ENCODE results near the gene FXN.

The FXN gene

DNA sequence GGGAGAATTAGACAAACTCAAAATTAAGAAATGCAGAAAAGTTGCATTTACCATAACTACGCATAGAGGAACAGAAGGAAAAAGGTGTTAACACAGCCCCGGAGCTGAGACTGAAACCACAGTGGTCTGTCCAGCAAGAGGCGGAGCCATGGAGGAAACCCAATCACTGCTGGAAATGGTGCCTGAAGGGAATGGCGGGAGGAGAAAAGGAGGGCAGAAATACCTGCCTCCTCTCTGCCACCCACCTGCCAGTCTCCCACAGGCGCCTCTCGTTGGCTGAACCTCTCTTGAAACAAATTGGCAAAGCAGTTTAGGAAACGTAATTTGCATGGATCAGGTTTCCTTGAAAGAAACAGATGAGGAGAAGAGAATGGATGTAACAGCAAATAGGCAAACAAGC is 11.9 kb upstream of the FXN start:
- no peak overlapping the region for H3K27ac ChIP-seq (ENCODE audit: low read depth, low read length, severe bottlenecking)
- no peaks in the 10 kb centered on the region for H3K36me3 ChIP-seq (ENCODE audit: control insufficient read depth, insufficient read depth, low read length)
- WGBS, 2 experiments (ENCODE audit: insufficient coverage in 2 of 2), result 59 to 83% methylated on average over 4 to 5 of the region's 7 CpGs
- H3K9me3 ChIP-seq (ENCODE audit: control insufficient read depth, low read length), result no peaks in the 10 kb centered on the region
- H3K4me1 ChIP-seq (ENCODE audit: control insufficient read depth, insufficient read depth, low read length, poor library complexity, severe bottlenecking), result no peaks in the 10 kb centered on the region
- no peak overlapping the region for H3K4me3 ChIP-seq (ENCODE audit: extremely low read depth, insufficient read depth, low read length, poor library complexity, severe bottlenecking)

DNA sequence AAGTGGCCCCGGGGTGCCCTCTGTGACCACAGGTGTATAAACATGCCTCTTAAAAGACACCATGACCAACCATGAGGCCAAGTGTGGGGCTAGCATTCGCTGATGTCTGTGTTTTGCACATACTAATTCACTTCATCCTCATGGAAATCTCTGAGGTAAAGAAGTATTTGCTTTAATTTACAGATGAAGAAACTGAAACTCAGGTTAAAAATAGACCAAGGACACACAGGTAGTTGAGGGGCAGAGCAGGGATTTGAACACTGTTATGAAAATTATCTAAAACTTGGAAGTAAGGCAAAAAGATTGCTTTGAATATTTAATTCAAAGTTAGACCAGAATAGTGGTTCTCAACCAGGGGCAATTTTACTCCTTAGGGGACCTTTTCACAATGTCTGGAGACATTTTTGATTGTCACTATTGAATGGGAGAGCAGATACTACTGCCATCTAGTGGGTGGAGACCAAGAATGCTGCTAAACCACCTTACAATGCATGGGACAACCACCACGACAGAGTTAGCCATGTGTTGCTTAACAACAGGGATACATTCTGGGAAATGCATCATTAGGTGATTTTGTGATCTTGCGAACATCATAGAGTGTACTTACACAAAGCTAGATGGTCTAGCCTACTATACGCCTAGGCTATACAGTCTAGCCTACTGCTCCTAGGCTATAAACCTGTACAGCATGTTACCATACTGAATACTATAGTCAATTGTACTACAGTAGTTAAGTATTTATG is 8.0 kb upstream of the FXN start:
- H3K27ac ChIP-seq (ENCODE audit: low read depth, low read length, severe bottlenecking), result no peak overlapping the region
- peaks cover 11% of the 10 kb centered on the region for H3K4me1 ChIP-seq (ENCODE audit: control insufficient read depth, insufficient read depth, low read length, poor library complexity, severe bottlenecking)
- no peaks in the 10 kb centered on the region for H3K36me3 ChIP-seq (ENCODE audit: control insufficient read depth, insufficient read depth, low read length)
- H3K9me3 ChIP-seq (ENCODE audit: control insufficient read depth, low read length), result peaks cover 13% of the 10 kb centered on the region
- WGBS, 2 experiments (ENCODE audit: insufficient coverage in 2 of 2), result 34 to 37% methylated on average over 3 of the region's 5 CpGs
- no peak overlapping the region for H3K4me3 ChIP-seq (ENCODE audit: extremely low read depth, insufficient read depth, low read length, poor library complexity, severe bottlenecking)

DNA sequence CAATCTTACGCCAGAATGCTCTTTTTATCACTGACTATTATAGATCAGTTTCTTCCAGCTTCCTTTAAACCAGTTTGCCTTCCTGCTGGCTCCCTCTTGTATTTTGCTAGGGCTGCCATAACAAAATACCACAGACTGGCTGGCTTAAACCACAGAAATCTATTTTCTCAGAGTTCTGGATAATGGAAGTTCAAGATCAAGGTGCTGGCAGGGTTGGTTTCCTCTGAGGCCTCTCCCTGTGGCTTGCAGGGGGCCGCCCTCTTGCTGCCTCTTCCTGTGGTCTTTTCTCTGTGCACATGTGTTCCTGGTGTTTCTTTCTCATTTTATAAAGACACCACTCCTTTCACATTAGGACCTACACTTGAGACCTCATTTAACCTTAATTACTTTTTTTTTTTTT is 6.8 kb upstream of the FXN start:
- WGBS, 2 experiments (ENCODE audit: insufficient coverage in 2 of 2), result 88 to 100% methylated on average over 1 to 2 of the region's 2 CpGs
- no peak overlapping the region for H3K4me3 ChIP-seq (ENCODE audit: extremely low read depth, insufficient read depth, low read length, poor library complexity, severe bottlenecking)
- H3K36me3 ChIP-seq (ENCODE audit: control insufficient read depth, insufficient read depth, low read length), result no peaks in the 10 kb centered on the region
- peaks cover 11% of the 10 kb centered on the region for H3K4me1 ChIP-seq (ENCODE audit: control insufficient read depth, insufficient read depth, low read length, poor library complexity, severe bottlenecking)
- H3K27ac ChIP-seq (ENCODE audit: low read depth, low read length, severe bottlenecking), result no peak overlapping the region
- H3K9me3 ChIP-seq (ENCODE audit: control insufficient read depth, low read length), result peaks cover 13% of the 10 kb centered on the region

DNA sequence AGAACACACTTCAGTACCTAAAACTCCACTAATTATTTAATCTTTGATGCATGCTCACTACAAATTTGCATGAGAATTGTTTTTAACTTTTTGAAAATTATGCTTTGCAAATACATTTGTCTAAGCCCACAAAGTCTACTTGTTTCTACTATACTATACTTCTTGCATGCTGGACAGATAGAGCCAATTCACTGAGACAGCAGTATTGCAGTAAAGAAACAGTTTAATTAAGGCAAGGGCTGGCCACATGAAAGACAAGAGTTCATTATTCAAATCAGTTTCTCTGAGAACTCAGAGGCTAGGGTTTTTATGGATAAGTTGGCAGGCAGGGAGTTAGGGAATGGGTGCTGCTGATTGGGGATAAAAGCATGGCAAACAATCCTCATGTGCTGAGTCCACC is 6.0 kb upstream of the FXN start:
- peaks cover 13% of the 10 kb centered on the region for H3K9me3 ChIP-seq (ENCODE audit: control insufficient read depth, low read length)
- no peak overlapping the region for H3K27ac ChIP-seq (ENCODE audit: low read depth, low read length, severe bottlenecking)
- no peak overlapping the region for H3K4me3 ChIP-seq (ENCODE audit: extremely low read depth, insufficient read depth, low read length, poor library complexity, severe bottlenecking)
- H3K36me3 ChIP-seq (ENCODE audit: control insufficient read depth, insufficient read depth, low read length), result no peaks in the 10 kb centered on the region
- peaks cover 11% of the 10 kb centered on the region for H3K4me1 ChIP-seq (ENCODE audit: control insufficient read depth, insufficient read depth, low read length, poor library complexity, severe bottlenecking)

DNA sequence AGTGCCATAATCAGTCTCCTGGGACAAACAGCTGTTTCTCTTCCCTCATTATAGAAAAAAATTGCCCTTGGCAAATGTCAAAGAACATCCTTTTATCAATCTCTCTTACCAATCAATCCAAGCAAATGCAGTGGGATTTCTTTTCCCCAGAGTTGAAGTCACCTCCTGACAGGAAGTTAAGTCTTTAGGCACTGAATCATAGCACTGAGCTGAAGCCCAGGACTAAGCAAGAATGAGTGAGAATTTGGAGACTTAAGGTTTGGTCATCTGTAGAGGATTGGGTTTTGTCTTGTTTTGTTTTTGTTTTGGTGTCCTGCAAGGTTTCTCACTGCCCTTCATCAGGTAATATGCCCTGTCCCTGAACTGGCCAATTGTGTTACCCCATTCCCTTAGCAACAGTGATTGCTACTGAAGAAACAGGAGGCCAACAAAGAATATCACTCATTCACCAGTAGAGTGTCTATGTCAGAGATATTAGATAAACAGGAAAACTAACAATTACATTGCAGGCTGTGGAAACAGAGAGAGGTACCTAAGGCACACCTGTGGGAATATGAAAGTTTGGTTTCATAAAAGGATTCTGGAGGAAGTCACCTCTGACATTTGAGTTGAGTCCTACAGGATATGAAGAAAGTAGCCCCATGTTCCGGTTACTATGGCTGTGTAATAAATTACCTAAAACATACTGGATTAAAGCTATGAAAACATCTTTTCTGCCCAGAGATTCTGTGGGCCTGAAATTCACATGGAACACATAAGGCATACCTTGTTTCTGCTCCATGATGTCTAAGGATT is 4.5 kb upstream of the FXN start:
- Histone ChIP-seq H3K36me3 (ENCODE audit: control insufficient read depth, insufficient read depth, low read length) (no peaks in the 10 kb centered on the region), H3K27ac (ENCODE audit: low read depth, low read length, severe bottlenecking) (no peak overlapping the region), H3K4me3 (ENCODE audit: extremely low read depth, insufficient read depth, low read length, poor library complexity, severe bottlenecking) (no peak overlapping the region), H3K9me3 (ENCODE audit: control insufficient read depth, low read length) (peaks cover 13% of the 10 kb centered on the region), H3K4me1 (ENCODE audit: control insufficient read depth, insufficient read depth, low read length, poor library complexity, severe bottlenecking) (peaks cover 11% of the 10 kb centered on the region)
- no CpG with 5 or more reads among the region's 1 CpG for WGBS, 2 experiments (ENCODE audit: insufficient coverage in 2 of 2)

DNA sequence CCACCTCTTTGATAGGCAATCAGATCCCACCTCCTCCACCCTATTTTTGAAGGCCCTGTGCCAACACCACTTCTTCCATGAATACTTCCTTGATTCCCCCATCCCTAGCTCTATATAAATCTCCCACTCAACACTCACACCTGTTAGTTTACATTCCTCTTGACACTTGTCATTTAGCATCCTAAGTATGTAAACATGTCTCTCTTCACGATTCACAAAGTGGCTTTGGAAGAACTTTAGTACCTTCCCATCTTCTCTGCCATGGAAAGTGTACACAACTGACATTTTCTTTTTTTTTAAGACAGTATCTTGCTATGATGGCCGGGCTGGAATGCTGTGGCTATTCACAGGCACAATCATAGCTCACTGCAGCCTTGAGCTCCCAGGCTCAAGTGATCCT is 1.5 kb upstream of the FXN start:
- no peaks in the 10 kb centered on the region for H3K36me3 ChIP-seq (ENCODE audit: control insufficient read depth, insufficient read depth, low read length)
- H3K9me3 ChIP-seq (ENCODE audit: control insufficient read depth, low read length), result peaks cover 13% of the 10 kb centered on the region
- H3K4me3 ChIP-seq (ENCODE audit: extremely low read depth, insufficient read depth, low read length, poor library complexity, severe bottlenecking), result no peak overlapping the region
- peaks cover 11% of the 10 kb centered on the region for H3K4me1 ChIP-seq (ENCODE audit: control insufficient read depth, insufficient read depth, low read length, poor library complexity, severe bottlenecking)
- WGBS, 2 experiments (ENCODE audit: insufficient coverage in 2 of 2), result 94 to 95% methylated on average over 2 of the region's 2 CpGs
- H3K27ac ChIP-seq (ENCODE audit: low read depth, low read length, severe bottlenecking), result no peak overlapping the region

DNA sequence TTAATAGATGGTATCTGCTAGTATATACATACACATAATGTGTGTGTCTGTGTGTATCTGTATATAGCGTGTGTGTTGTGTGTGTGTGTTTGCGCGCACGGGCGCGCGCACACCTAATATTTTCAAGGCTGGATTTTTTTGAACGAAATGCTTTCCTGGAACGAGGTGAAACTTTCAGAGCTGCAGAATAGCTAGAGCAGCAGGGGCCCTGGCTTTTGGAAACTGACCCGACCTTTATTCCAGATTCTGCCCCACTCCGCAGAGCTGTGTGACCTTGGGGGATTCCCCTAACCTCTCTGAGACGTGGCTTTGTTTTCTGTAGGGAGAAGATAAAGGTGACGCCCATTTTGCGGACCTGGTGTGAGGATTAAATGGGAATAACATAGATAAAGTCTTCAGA is 757 bp downstream of the FXN start:
- H3K36me3 ChIP-seq (ENCODE audit: control insufficient read depth, insufficient read depth, low read length), result no peaks in the 10 kb centered on the region
- peak overlapping the region; percentile 67 for H3K4me3 ChIP-seq (ENCODE audit: extremely low read depth, insufficient read depth, low read length, poor library complexity, severe bottlenecking)
- peaks cover 1% of the 10 kb centered on the region for H3K4me1 ChIP-seq (ENCODE audit: control insufficient read depth, insufficient read depth, low read length, poor library complexity, severe bottlenecking)
- 0 to 5% methylated on average over 2 to 9 of the region's 14 CpGs for WGBS, 2 experiments (ENCODE audit: insufficient coverage in 2 of 2)
- H3K27ac ChIP-seq (ENCODE audit: low read depth, low read length, severe bottlenecking), result peak overlapping the region; percentile 74
- H3K9me3 ChIP-seq (ENCODE audit: control insufficient read depth, low read length), result no peaks in the 10 kb centered on the region

DNA sequence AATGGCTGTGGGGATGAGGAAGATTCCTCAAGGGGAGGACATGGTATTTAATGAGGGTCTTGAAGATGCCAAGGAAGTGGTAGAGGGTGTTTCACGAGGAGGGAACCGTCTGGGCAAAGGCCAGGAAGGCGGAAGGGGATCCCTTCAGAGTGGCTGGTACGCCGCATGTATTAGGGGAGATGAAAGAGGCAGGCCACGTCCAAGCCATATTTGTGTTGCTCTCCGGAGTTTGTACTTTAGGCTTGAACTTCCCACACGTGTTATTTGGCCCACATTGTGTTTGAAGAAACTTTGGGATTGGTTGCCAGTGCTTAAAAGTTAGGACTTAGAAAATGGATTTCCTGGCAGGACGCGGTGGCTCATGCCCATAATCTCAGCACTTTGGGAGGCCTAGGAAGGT is 1.2 kb downstream of the FXN start:
- Histone ChIP-seq H3K27ac (ENCODE audit: low read depth, low read length, severe bottlenecking) (no peak overlapping the region), H3K36me3 (ENCODE audit: control insufficient read depth, insufficient read depth, low read length) (no peaks in the 10 kb centered on the region), H3K4me1 (ENCODE audit: control insufficient read depth, insufficient read depth, low read length, poor library complexity, severe bottlenecking) (no peaks in the 10 kb centered on the region), H3K4me3 (ENCODE audit: extremely low read depth, insufficient read depth, low read length, poor library complexity, severe bottlenecking) (peak overlapping the region; percentile 67), H3K9me3 (ENCODE audit: control insufficient read depth, low read length) (no peaks in the 10 kb centered on the region)
- WGBS, 2 experiments (ENCODE audit: insufficient coverage in 2 of 2), result 75 to 77% methylated on average over 8 to 10 of the region's 10 CpGs

DNA sequence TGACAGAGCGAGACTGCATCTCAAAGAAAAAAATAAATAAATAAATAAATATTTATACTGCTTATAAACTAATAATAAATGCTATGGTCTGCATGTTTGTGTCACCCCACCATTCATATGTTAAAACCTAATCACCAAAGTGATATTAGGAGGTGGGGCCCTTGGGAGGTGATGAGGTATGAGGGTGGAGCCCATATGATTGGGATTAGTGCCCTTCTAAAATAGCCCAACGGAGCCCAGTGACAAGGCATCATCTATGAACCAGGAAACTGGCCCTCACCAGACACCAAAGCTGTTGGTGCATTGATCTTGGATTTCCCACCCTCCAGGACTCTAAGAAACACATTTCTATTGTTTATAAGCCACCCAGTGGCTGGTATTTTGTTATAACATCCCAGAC is 5.1 kb downstream of the FXN start:
- H3K4me3 ChIP-seq (ENCODE audit: extremely low read depth, insufficient read depth, low read length, poor library complexity, severe bottlenecking), result no peak overlapping the region
- H3K36me3 ChIP-seq (ENCODE audit: control insufficient read depth, insufficient read depth, low read length), result no peaks in the 10 kb centered on the region
- H3K4me1 ChIP-seq (ENCODE audit: control insufficient read depth, insufficient read depth, low read length, poor library complexity, severe bottlenecking), result peaks cover 15% of the 10 kb centered on the region
- H3K27ac ChIP-seq (ENCODE audit: low read depth, low read length, severe bottlenecking), result no peak overlapping the region
- 100% methylated on average over 1 of the region's 2 CpGs for WGBS, 2 experiments (ENCODE audit: insufficient coverage in 2 of 2)
- H3K9me3 ChIP-seq (ENCODE audit: control insufficient read depth, low read length), result no peaks in the 10 kb centered on the region

DNA sequence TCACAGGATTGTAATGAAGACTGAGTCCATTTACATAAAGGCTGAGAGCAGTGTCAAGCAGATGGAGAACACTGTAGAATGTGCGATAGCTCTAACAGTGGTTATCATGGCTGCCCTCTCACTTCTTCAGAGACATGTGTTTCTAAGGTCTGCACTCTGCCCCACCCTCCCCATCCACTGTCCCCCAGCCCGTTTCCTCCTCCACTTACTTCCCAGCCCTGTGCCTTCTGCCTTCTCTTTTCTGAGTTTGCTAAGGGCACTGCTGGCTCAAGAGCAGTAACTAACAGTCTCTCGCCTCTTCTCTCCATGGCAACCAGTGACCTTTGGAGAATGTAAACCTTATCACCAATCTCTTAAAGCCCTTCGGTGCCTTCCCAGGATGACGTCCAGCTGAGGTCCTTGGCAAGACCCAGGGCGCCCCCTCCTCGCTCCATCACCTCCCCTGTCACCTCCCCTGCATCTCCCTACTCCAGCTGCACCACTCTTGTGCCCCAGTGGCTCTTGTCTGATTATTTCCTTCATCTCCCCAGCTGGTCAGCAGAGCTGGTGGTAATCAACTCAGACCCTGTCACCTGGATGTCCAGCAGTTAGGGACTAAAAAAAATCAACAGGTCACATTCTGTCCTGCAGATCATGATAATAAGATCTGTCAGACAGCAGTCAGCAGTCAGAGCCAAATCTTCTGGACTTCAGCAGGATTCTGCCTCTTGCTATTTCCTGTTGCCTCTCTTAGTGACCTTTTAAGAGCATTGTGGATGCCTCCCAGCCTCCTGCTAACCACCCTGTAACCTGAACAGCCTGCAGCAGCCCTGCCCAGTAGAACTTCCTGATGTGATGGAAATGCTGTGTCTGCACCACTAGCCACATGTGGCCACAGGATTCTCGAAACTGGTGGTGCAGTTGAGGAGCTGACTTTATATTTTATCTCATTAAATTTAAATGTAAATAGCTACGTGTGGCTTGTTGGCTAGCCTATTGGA is 9.0 kb downstream of the FXN start:
- 38 to 50% methylated on average over 7 of the region's 9 CpGs for WGBS, 2 experiments (ENCODE audit: insufficient coverage in 2 of 2)
- Histone ChIP-seq H3K36me3 (ENCODE audit: control insufficient read depth, insufficient read depth, low read length) (peaks cover 26% of the 10 kb centered on the region), H3K27ac (ENCODE audit: low read depth, low read length, severe bottlenecking) (peak overlapping the region; percentile 87), H3K4me3 (ENCODE audit: extremely low read depth, insufficient read depth, low read length, poor library complexity, severe bottlenecking) (no peak overlapping the region), H3K4me1 (ENCODE audit: control insufficient read depth, insufficient read depth, low read length, poor library complexity, severe bottlenecking) (peaks cover 19% of the 10 kb centered on the region), H3K9me3 (ENCODE audit: control insufficient read depth, low read length) (no peaks in the 10 kb centered on the region)
